ENCODE data around the gene ZNF385C. TPM values are rescaled to one million over a fixed set of nuclear protein-coding genes. Genes with fewer than 3 reads are reported as not detected.
A peak's percentile ranks its signal among the peaks of the same experiment; 100 is the strongest.

The ZNF385C gene
- total RNA-seq, 2 experiments from 2014 or later = not detected

- CTCF ChIA-PET = interaction anchor here (0.9 to 2.3 kb wide), 9 partner anchors 8 to 116 kb away, joined by 3 to 12 read pairs (median 4); partner anchors contain the start of genes DNAJC7, KAT2A, KCNH4 and RAB5C
- H3K4me1 Mint-ChIP-seq = peaks cover 55% of the 10 kb centered on the region
- peak overlapping the region; percentile 74 for H3K27ac Mint-ChIP-seq
- peaks cover 30% of the 10 kb centered on the region for H3K36me3 Mint-ChIP-seq (ENCODE audit: low read depth)
- no peaks in the 10 kb centered on the region for H3K27me3 Mint-ChIP-seq
- DNase-seq = no peak
- no peaks in the 10 kb centered on the region for H3K9me3 Mint-ChIP-seq
- no peak overlapping the region for H3K4me3 Mint-ChIP-seq
- POLR2A ChIA-PET = no interaction called here
These were observed 35.3 kb upstream of the ZNF385C start for GRCh38 chr17:42133461-42134041.

GRCh38 chr17:42132941-42133340, 34.7 kb upstream of the ZNF385C start:
- peak; percentile 26 for DNase-seq
- Mint-ChIP-seq H3K4me1 (peaks cover 55% of the 10 kb centered on the region), H3K27ac (peak overlapping the region; percentile 74), H3K9me3 (no peaks in the 10 kb centered on the region), H3K27me3 (no peaks in the 10 kb centered on the region), H3K4me3 (no peak overlapping the region), H3K36me3 (ENCODE audit: low read depth) (peaks cover 36% of the 10 kb centered on the region)
- ChIA-PET POLR2A (interaction anchor here (0.7 kb wide), 1 partner anchor 21 kb away, joined by 3 read pairs; the partner anchor contains the start of gene DHX58), CTCF (interaction anchor here (0.9 to 2.3 kb wide), 9 partner anchors 7 to 115 kb away, joined by 3 to 12 read pairs (median 4); partner anchors contain the start of genes DNAJC7, KAT2A, KCNH4 and RAB5C)

- Mint-ChIP-seq H3K4me1 (peaks cover 54% of the 10 kb centered on the region), H3K27ac (peak overlapping the region; percentile 74), H3K4me3 (no peak overlapping the region), H3K36me3 (ENCODE audit: low read depth) (peaks cover 43% of the 10 kb centered on the region), H3K9me3 (no peaks in the 10 kb centered on the region), H3K27me3 (no peaks in the 10 kb centered on the region)
- CTCF ChIA-PET = interaction anchor here (1.0 to 2.3 kb wide), 5 partner anchors 11 to 90 kb away, joined by 3 to 12 read pairs (median 4); partner anchors contain the start of gene KCNH4
- DNase-seq = no peak
- POLR2A ChIA-PET = interaction anchor here (0.6 kb wide), 1 partner anchor 9 kb away, joined by 4 read pairs; no protein-coding TSS in a partner anchor
These were observed 33.7 kb upstream of the ZNF385C start for GRCh38 chr17:42131981-42132432.

- DNase-seq = no peak
- H3K36me3 Mint-ChIP-seq (ENCODE audit: low read depth) = peaks cover 47% of the 10 kb centered on the region
- no peaks in the 10 kb centered on the region for H3K9me3 Mint-ChIP-seq
- peak overlapping the region; percentile 62 for H3K27ac Mint-ChIP-seq
- ChIA-PET POLR2A (no interaction called here), CTCF (interaction anchor here (0.7 to 2.3 kb wide), 5 partner anchors 11 to 50 kb away, joined by 3 to 7 read pairs (median 4); partner anchors contain the start of genes DHX58 and KCNH4)
- peaks cover 48% of the 10 kb centered on the region for H3K4me1 Mint-ChIP-seq
- H3K4me3 Mint-ChIP-seq = no peak overlapping the region
- no peaks in the 10 kb centered on the region for H3K27me3 Mint-ChIP-seq
These were observed 33.0 kb upstream of the ZNF385C start for GRCh38 chr17:42131232-42131631.

GRCh38 chr17:42130310-42130936, 32.1 kb upstream of the ZNF385C start:
- CTCF ChIA-PET = interaction anchor here (0.5 to 2.3 kb wide), 4 partner anchors 10 to 110 kb away, joined by 3 to 7 read pairs (median 4); partner anchors contain the start of gene NKIRAS2
- POLR2A ChIA-PET = no interaction called here
- no peaks in the 10 kb centered on the region for H3K27me3 Mint-ChIP-seq
- H3K4me1 Mint-ChIP-seq = peaks cover 40% of the 10 kb centered on the region
- no peak for DNase-seq
- no peak overlapping the region for H3K27ac Mint-ChIP-seq
- H3K36me3 Mint-ChIP-seq (ENCODE audit: low read depth) = peaks cover 47% of the 10 kb centered on the region
- no peak overlapping the region for H3K4me3 Mint-ChIP-seq
- H3K9me3 Mint-ChIP-seq = no peaks in the 10 kb centered on the region

DNA sequence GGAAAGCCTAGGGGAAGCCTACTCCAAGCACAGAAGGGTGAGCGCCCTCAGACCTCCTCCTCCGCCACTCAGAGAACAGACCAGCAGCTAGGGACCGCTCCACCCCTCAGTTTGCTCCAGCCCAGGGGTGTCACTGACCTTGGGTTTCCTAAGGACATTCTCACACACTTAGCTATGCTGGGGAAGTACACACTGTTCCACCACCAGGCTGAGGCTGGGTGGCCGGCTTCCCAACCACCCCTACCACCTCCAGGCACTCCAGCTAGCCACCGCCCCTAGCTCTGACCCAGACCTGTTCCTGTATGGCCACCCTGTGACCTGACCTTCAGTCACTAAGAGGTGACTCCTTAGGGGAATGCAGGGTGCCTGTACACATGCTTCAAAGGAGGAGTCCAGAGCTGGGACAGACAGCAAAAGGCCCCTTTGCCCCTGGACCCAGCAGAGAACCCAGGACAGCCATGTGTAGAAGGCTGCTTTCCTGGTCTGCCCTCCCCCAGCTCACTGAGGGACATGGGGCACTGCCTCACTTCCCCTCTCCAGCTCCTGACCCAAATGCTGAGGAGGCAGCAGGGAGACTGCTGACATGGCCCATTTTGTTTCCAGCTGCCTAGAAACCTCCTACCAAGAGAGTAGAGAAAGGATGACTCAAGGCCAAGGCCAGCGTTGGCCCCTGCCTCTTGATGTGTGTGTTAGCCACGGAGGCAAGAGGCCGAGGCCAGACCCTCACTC, 31.0 kb upstream of the ZNF385C start:
- H3K9me3 Mint-ChIP-seq = no peaks in the 10 kb centered on the region

DNA sequence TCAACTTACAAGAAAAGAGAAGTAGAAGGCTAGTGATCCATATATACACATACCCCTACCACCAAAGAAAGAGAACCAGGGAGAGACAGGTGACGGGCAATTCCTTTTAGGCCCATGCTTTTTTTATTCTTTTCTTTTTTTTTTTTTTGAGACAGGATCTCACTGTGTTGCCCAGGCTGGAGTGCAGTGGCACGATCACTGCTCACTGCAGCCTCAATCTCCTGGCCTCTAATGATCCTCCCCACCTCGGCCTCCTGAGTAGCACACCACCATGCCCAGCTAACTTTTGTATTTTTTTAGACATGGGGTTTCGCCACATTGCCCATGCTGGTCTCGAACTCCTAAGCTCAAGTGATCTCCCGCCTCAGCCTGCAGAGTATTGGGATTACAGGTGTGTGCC, 29.1 kb upstream of the ZNF385C start:
- H3K27ac Mint-ChIP-seq = peak overlapping the region; percentile 19
- DNase-seq = no peak
- peaks cover 16% of the 10 kb centered on the region for H3K4me1 Mint-ChIP-seq
- H3K27me3 Mint-ChIP-seq = no peaks in the 10 kb centered on the region
- no peak overlapping the region for H3K4me3 Mint-ChIP-seq
- peaks cover 48% of the 10 kb centered on the region for H3K36me3 Mint-ChIP-seq (ENCODE audit: low read depth)
- ChIA-PET CTCF (interaction anchor here (0.6 to 1.3 kb wide), 9 partner anchors 10 to 550 kb away, joined by 3 to 5 read pairs (median 4); partner anchors contain the start of gene NKIRAS2), POLR2A (no interaction called here)
- no peaks in the 10 kb centered on the region for H3K9me3 Mint-ChIP-seq

More for the DNA sequence above, 31.0 kb upstream of the ZNF385C start:
- ChIA-PET POLR2A (no interaction called here), CTCF (interaction anchor here (0.6 to 2.3 kb wide), 6 partner anchors 9 to 167 kb away, joined by 3 to 7 read pairs (median 4); partner anchors contain the start of gene NKIRAS2)
- no peak for DNase-seq
- Mint-ChIP-seq H3K4me3 (no peak overlapping the region), H3K27ac (no peak overlapping the region), H3K27me3 (no peaks in the 10 kb centered on the region), H3K4me1 (peaks cover 34% of the 10 kb centered on the region), H3K36me3 (ENCODE audit: low read depth) (peaks cover 52% of the 10 kb centered on the region)

DNA sequence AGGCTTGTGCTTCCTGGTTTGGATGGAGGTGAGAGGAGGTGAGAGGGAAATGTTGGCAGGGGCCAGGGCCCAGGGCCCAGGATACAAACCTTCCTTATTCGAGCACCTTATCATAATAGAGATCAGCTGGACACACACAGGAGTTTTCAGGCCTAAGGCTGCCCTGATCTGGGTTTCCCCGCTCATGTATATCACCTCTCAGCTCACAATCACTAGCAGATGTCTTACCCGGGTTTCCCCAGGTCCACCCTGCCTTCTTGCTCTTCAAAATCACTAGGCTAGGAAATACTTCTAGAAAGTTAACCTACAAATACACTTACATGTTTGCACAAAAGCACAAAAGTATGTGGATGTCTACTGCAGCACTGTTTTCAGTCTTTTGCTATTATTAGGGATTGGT, 28.6 kb upstream of the ZNF385C start:
- Mint-ChIP-seq H3K9me3 (no peaks in the 10 kb centered on the region), H3K4me3 (no peak overlapping the region), H3K4me1 (peaks cover 11% of the 10 kb centered on the region), H3K36me3 (ENCODE audit: low read depth) (peaks cover 48% of the 10 kb centered on the region), H3K27me3 (no peaks in the 10 kb centered on the region), H3K27ac (no peak overlapping the region)
- ChIA-PET POLR2A (no interaction called here), CTCF (interaction anchor here (0.6 to 1.2 kb wide), 2 partner anchors 25 to 107 kb away, joined by 3 to 4 read pairs; partner anchors contain the start of gene NKIRAS2)
- DNase-seq = no peak

- ChIA-PET CTCF (interaction anchor here (0.5 to 1.6 kb wide), 3 partner anchors 9 to 264 kb away, joined by 3 to 5 read pairs (median 4); partner anchors contain the start of gene CNP), POLR2A (no interaction called here)
- H3K36me3 Mint-ChIP-seq (ENCODE audit: low read depth) = peaks cover 40% of the 10 kb centered on the region
- no peaks in the 10 kb centered on the region for H3K27me3 Mint-ChIP-seq
- H3K27ac Mint-ChIP-seq = no peak overlapping the region
- no peak for DNase-seq
- H3K4me3 Mint-ChIP-seq = no peak overlapping the region
- no peaks in the 10 kb centered on the region for H3K9me3 Mint-ChIP-seq
- H3K4me1 Mint-ChIP-seq = peaks cover 7% of the 10 kb centered on the region
These were observed 27.3 kb upstream of the ZNF385C start for GRCh38 chr17:42125565-42125964.

DNA sequence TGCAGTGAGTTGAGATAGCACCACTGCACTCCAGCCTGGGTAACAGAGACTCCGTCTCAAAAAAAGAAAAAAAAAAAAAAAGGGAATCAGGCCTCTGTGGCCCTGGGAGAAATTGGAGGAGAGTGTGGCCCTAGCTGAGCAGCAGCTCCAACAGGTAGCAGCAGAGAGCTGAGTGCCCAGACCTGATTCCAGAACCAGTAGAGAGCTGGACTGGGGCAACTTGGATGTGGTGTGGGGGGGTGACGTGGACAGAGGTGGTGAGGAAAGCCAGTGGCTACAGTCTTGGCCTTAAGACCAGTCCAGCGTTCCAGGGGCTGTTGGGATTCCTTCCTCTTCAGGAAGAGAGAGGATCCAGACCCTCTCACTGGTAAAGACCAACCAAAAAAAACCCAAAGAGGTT, 26.0 kb upstream of the ZNF385C start:
- POLR2A ChIA-PET = no interaction called here
- Mint-ChIP-seq H3K9me3 (no peaks in the 10 kb centered on the region), H3K4me3 (no peak overlapping the region), H3K4me1 (peaks cover 17% of the 10 kb centered on the region), H3K27me3 (no peaks in the 10 kb centered on the region), H3K36me3 (ENCODE audit: low read depth) (peaks cover 39% of the 10 kb centered on the region), H3K27ac (no peak overlapping the region)
- DNase-seq = no peak
- CTCF ChIA-PET = interaction anchor here (1.0 to 1.6 kb wide), 2 partner anchors 10 to 158 kb away, joined by 3 to 4 read pairs; partner anchors contain the start of gene CNP

- H3K27me3 Mint-ChIP-seq = no peaks in the 10 kb centered on the region
- no peaks in the 10 kb centered on the region for H3K9me3 Mint-ChIP-seq
- peaks cover 28% of the 10 kb centered on the region for H3K36me3 Mint-ChIP-seq (ENCODE audit: low read depth)
- ChIA-PET POLR2A (no interaction called here), CTCF (interaction anchor here (0.7 kb wide), 1 partner anchor 74 kb away, joined by 3 read pairs; no protein-coding TSS in a partner anchor)
- peak within 1 kb of the TSS; percentile 73 for H3K27ac Mint-ChIP-seq
- no peak for DNase-seq
- H3K4me1 Mint-ChIP-seq = peaks cover 24% of the 10 kb centered on the region
- H3K4me3 Mint-ChIP-seq = peak within 1 kb of the TSS; percentile 67
These were observed 24.4 kb upstream of the ZNF385C start, which contains the start of gene HSPB9 for GRCh38 chr17:42122371-42123303. HSPB9 (plus strand) TSS chr17:42122804; CDS start chr17:42122851, 47 bp downstream.
